GM21576 (cell line): ENCODE measurements around the gene CLK4.
A peak's percentile ranks its signal among the peaks of the same experiment; 100 is the strongest.

Source experiments
- ATAC-seq: cut with Tn5 transposase; IDR thresholded peaks from one replicate; pipeline ENCODE4 v1.9.1; 2021; ENCODE audit warnings: mild to moderate bottlenecking, moderate library complexity; ENCODE audit not compliant: unreplicated experiment

The CLK4 gene

DNA sequence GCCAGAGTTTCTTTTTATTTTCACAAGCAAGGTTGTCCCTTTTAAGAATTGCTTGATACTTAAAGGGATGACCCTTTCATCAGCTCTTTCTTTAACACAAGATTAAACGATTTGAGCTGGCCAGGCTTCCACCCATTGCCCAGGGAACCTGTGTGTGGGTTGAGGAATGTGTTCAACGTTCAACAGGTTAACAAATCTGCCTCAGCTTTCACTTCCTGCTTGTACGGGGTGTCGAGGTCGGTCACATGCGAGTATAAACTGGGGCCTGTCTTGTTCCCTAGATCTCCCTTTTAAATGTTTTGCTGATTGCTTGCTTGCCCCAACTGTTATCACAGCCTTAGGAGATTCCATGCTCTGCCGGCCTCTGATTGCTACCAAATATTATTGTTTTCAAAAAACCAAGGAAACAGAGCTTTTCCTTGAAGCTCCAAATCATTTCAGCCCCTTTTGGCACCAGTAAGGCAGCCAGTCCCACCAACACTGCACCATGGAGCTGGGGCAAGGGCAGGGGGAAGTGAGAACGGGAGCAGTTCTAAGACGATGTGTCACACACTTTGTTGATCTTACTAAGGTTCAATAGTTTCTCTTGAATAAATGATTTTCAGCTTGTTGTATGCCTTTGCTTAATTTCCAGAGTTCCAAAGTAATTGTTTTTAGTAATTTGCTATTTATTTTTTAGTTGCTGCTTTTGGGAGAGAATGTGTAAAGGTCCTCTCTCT, 10.7 kb upstream of the CLK4 start:
- ATAC-seq, result no peak

DNA sequence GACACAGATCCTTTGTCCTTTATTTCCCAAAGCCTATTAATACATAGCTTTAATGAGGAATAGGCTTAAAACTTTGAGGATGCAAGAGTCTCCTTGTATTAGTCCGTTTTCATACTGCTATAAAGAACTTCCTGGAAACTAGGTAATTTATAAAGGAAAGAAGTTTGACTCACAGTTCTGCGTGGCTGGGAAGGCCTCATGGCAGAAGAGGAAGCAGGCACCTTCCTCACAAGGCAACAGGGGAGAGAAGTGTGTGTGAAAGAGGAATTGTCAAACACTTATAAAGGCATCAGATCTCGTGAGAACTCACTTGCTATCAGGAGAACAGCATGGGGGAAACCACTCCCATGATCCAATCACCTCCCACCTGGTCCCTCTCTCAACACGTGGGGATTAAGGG, 5.4 kb upstream of the CLK4 start:
- ATAC-seq, result no peak

DNA sequence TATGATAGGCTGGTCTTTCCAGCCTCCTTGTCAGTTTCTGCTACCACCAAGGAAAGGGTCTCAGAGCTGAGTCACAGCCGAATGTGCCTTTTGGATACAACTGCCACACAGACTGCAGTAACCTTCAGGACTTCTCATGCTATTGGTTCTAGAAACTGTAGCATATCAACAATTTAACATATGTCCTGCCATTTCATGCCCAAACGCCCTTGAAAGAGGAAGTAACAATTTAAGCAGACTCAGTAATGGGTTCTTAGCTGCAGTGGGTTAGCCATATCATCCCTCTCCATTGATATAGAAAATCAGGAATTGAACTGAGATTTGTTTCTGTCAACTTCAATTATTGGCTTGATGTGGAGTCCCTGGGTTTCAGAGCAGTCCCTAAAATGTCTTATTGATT, 4.1 kb upstream of the CLK4 start:
- ATAC-seq, result no peak

DNA sequence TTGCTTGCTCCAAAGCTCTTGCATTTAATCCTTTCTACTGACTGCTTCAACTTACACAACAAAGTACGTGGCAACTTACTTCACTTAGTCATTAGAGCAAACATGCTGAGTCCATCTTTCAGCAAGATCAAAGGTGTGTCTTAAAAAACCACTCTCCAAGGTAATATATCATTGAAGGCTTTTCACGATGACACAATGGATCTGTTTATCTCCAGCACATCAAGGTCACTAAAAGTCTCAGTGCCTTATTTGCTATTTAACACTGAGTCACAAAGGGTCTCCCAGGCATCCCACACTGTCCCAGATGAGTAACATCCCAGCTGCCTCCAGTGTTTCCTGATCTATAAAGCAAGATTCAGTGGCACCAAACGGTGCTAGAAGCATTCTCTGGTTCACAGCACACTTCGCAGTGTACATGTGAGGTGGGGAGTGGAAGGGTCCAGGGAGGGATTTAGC, 3.7 kb upstream of the CLK4 start:
- no peak for ATAC-seq

DNA sequence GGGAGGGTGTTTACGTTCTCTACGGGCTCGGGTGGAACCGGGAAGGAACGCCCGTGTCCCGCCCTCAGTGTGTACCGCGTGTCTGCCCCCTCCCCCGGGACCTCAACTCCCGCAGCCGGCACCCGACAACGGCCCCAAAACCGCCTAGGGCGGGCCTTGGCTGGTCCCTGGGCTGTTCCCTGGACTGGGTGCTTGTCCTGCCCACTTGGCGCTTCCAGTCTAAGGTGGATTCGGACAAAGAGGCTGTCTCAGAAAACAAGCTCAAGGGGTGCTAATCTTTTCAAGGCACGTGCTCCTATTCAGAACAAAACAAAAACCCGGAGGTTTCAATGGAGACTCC, 379 bp upstream of the CLK4 start:
- ATAC-seq, result no peak

DNA sequence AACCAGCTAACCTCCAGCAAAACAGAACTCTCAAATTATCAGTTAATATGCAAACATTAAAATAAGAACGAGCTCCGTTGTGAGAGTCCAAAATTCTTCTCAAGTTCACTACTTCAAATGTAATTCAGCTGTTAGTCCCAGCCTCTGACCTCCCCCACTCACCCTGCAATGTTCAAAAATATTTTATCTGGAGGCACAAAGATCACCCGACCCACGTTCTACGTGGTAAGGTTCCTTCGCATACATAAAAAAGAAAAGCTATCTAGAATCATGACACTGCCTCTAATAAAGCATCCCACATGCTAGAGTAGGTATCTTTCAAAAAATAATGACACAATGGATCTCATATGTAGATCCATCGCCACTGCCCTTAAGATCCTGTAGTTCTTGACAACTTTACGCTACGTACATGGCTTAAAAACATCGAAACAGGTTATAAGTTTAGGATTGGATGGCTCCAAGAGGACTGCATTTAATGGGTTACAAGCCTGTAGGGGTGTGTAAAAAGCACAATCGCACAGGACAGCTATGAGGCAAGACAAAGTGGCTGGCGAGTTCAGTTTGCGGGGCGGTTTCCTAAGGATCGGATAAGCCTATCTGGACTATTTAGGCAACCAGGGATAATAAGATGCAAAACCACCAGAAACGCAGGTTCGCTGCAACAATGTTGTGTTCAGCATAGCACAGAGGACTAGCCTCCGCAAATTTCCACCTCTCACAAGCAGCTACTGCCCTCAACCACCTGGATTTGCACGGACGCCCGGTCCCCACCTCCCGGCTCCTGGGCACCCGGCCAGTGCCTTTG, 969 bp downstream of the CLK4 start:
- ATAC-seq, result peak; percentile 13

DNA sequence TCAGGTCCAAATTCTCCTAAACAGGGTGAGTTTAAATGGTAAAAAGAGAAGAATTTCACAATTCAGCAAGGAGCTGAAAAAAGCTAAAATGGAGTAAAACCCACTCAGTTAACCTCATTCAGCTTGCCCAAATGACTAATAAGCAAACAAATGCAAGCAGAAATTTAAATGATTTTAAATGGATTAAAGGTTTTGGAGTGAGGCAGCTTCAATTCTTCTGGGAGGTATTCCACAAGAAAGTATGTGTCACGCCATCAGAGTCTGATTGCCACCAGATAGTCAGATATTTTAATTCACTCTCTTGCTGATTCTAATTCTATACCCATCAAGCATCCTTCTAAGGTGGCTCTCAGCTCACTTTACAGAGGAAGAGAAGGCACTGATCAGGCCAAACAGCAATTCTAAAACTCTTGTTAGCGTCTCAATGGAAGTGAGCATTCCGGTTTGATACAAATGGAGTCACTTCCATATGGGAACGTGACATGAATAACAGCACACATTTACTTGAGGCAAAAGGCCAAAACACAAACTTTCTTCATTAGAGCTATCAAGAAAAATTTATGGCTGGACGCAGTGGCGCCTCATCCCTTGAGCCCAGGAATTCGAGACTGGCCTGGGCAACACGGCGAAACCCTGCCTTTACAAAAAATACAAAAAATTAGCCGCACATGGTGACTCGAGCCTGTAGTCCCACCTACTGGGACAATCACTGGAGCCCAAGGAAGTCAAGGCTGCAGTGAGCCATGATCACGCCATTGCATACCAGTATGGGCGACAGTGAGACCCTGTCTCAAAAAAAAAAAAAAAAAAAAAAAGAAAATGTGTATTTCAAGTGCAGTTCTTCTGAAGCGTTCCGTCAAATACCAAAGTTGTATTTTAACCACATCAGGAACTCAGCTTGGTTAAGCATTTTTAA, 2.0 kb downstream of the CLK4 start:
- no peak for ATAC-seq

DNA sequence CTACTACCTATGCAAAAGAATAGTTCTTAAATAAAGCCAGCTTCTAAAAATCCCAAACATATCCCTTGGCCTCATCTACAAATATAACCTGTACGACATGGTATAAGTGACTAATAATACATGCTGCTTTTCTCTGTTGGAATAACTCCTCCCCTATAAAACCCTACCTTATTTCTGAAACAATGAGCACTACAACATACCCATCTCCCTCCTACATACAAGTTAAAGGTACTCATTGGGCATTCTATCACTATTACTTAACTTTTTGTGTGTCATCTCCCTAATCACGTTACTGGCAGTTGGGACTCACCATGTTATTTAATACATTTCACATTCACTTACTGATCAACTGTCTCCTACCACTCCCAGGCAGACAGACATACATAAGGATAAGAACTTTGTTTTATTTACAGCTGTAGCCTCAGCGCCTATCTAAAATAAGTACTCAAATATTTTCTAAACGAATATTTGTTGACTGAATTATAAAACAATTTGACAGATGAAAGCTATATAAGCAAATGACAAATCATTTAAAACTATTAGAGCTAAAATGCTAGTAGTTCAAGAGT, 4.1 kb downstream of the CLK4 start:
- no peak for ATAC-seq

DNA sequence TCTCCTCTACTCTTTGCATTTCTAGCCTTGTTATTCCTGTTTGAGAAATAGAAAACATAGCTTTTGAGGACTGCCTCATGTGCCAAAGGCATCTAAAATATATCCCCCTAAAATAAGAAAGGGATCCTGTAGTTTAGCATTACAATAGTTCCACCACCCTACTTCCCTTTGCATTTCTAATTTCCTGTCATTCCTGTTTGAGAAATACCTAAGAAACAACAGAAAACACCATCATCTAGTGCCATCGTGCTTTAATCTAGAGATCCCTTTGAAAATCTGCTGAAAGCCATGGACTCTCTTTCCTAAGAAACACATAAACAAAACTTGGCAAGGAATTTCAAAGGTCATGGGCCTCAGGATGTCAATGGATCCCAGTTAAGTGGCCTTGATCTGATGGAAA, 7.5 kb downstream of the CLK4 start:
- no peak for ATAC-seq

DNA sequence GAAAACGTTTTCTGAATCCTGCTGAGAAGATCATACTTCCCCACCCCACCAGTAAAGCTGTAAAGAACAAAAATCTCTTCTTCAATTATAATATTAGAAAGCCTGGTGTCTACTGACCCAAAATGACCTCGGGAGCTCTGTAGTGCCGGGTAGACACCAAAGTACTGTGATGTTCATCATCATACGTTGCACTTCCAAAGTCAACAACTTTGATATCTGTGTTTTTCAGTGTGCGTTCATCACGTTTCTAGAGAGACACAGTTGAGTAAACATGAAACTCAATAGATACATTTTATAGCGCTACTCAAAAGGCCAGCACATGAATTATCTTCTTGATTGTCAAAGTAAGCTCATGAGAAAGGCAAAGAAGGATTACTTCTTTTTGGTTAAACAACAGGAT, 14.6 kb downstream of the CLK4 start:
- no peak for ATAC-seq

DNA sequence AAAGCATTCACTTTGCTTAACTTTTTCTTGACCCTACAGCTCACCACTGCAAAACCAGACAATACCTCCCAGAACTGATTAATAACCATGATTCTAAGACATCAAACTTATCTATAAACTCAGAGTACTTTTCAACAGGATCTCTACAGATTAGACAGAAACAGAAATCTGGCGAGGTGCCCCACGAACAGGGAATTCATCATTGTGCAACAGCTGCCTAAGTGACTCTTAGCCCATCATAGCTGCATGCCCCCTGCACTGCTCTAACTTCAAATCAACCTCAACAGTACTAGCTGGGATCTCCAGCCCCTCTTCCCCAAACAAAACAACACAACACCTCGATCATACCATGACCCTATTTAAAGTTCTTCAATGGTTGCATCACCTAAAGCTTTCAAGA, 20.6 kb downstream of the CLK4 start:
- ATAC-seq, result no peak

DNA sequence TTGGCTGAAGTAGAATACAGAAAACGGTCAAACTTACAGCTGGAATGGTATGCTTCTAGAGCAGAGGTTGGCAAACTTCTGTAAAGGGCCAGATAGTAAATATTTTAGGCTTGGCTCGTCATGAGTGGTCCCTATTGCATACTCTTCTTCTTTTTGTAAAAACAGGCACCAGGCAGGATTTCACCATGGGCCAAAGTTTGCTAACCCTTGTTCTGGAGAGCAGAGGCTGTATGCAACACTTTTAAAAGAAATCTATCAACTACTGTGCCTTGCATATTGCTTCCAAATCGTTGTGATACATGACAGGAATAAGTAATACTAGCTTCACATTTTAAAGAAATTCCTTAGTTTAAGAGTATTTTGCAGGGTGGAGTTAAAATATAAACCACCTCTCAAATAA, 21.1 kb downstream of the CLK4 start:
- ATAC-seq, result no peak

DNA sequence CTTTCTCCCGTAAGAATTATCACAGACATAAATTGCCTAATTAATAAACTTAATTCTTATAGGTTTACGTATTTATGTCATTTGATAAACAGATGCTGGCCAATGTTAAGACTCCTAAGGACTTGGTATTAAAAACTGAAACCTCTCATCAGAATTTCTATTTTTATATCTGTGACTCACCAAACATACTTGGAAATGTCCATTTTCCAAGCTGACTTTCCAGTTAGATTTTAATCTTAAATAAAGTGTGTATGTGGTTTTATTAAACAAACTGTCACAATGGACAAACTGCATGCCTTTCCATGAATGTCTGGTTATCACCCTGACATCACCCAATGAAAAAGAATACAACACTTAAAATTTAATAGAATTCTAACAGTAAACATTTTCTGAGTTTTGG, 24.1 kb downstream of the CLK4 start:
- ATAC-seq, result no peak

DNA sequence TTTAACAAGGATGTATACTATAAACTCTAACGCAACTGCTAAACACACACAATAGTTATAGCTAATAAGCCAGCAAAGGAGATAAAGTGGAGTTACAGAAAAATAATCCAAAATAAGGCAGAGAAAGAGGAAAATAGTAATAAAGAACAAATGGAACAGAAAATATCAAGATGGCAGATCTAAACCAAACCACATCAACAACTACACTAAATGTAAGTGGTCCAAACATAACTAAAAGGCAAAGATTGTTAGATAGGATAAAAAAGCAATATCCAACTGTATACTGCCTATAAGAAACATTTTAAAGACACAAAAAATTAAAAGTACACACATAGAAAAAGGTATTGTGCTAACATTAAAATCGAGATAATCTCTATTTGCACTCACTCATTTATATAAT, 31.1 kb downstream of the CLK4 start:
- no peak for ATAC-seq

DNA sequence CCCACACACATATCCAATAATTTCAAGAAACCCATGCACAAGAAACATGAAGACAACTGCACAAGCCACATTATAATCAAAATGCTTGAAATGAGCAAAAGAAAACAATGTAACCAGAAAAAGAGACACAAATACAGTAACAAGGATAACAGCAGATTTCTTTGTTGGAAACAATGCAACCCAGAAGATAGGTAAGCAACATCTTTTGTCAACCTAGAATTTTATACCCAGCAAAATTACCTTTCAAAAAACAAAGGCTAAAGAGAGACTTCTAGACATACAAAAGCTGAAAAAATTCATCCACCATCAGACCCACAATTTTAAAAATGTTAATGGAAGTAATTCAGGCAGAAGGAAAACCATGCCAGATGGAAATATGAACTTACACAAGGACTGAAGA, 31.7 kb downstream of the CLK4 start:
- no peak for ATAC-seq

DNA sequence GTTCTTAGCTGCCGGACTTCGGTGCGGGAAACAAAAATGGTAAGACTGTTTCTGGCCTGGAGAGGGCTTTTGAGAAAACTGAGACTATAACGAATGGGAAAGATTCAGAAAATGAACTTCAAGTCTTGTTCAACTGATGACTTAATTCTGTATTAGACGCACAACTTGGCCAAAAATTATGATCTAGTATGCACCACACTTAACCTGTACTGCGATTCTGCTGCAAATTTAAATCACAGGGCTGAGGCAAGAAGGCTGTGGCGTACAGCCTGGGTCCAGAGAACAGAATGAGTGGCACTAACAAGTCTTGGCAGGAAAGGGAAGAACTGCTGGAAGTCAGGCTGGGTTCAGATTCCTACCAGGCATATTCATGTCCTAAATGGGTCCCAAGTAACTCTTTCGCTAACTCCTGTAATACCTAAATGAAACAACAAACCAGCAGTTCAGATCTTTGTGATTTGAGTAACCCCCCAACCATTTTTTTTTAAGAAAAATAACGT, 35.9 kb downstream of the CLK4 start:
- no peak for ATAC-seq

DNA sequence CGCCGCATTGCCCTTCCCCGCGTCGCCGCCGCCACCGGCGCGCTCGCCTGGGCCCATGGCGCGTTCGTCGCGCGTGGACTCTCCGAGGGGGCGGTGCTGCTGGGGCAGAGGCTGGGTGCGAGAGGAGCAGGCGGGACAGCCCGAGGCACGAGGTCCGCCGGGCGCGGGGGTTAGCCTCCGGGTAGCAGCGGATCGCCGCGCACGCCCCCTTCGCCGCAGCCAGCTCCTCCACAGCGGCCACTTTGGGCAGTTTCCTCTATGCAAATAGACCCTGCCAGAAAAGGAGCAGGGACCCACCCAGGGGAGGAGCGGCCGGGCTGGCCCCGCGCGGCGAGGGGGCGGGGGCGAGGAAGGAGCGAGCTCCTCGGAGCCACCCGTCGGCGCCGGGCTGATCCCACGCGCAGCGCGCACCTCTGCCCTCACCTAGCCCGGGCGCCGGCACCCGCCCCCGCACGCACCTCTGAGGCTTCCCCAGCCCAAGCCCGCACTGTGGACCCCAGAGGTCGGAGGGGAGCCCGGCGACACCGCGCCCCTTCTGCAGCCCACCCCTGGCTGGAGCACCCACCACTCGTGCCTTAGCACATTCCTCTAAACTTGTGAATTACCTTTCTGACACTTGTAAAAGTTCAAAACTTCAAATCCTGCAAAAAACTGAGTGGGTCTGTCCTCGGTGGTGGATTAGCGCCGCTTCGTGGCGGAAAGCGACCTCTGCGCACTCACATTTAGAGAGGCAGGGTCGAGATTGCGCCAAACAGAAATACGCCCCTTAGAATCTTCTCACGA, 36.5 kb downstream of the CLK4 start, which contains the start of gene COL23A1:
Gene COL23A1, minus strand, starts transcription at position 253 of the 783 bp plus-strand sequence.
- peak; percentile 45 for ATAC-seq

DNA sequence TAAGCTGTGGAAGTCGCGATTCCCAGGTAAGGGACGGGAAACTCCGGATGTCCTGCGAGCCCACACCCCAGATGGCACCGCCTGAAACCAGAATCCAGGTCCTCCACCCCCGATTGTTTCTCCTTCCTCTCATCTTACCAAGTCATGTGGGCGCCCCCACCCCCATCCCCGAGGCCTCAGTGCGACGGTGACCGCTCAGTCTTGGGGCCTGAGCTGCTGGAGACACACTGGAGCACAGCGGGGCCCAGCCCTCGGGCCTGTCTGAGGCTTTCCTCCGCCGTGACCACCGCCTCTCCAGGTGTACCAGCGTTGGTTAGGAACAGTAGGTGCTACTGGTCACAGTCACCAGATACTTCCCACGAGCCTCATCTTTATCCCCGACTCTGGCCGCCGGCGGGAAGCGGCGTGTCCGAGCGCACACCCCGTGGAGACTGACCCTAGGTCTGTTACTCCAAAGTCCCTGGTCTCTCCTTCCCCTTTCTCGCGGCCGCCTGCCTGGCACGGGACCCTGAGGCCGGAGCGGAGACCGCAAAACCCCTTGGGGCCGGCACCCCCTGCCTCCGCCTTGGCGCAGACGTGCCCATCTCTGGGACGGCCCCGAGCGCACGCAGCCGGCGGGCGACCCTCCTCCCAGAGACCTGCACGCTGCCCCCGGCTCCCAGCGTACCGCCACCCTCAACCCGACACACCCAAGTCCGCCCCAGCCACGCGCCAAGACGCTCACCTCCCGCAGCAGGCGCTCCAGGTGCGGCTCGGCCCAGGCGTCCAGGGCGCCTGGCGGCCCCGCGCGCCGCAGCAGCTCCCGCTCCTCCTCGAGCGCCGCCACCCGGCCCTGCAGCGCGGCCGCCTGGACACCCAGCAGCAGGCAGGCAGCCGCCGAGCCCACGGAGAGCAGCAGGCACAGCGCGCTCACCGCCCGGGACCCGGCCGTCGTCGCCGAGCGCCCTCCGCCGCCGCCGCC, 37.4 kb downstream of the CLK4 start:
- peak; percentile 26 for ATAC-seq

DNA sequence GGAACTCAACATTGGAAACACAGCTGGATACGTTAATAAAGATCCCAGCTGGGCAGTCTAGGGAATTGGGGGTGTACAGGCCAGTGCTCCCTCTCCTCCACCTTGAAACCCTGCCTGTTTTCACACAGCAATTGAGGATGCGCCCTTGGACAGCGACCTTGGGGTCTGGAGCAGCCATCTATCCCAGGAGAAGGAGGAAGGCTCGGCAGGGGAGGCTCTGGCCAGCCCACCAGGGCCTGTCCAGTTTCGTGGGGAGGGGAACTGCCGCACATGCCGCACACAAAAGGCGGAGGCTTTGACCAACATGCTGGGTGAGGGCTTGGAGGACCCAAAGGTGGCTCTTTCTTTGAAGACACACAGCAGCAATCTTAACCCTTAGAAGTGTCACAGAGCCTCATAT, 38.1 kb downstream of the CLK4 start:
- ATAC-seq, result no peak
